Left lung (tissue), 10 donors: Measurements from ENCODE around the gene OR13C4. TPM values are rescaled to one million over a fixed set of nuclear protein-coding genes. Genes with fewer than 3 reads are reported as not detected.

Source experiments
- ATAC-seq: fragments of 200-7000 bp; cut with Tn5 transposase; one replicate; pipeline ENCODE4 v1.9.1; 2020; ENCODE audit warnings: moderate library complexity
- DNase-seq, 4 donors: peaks; one replicate each; pipeline ENCODE4 v3.0.0-alpha.2; 2013 to 2020
- H3K27ac ChIP-seq, 2 donors: fragments of 200-600 bp; sonication (generic) in 1 of 2; one replicate each; pipeline versions ENCODE4 v1.5.0 to v1.8.0; 2020 to 2021
- H3K27me3 ChIP-seq, 2 donors: fragments of 200-600 bp; sonication (generic) in 1 of 2; one replicate each; pipeline versions ENCODE4 v1.5.0 to v1.8.0; 2020 to 2021
- H3K36me3 ChIP-seq, 2 donors: fragments of 200-600 bp; sonication (generic) in 1 of 2; one replicate each; pipeline versions ENCODE4 v1.5.0 to v1.8.0; 2020 to 2021
- H3K4me1 ChIP-seq, 2 donors: fragments of 200-600 bp; one replicate each; pipeline ENCODE4 v1.8.0; 2021
- H3K4me3 ChIP-seq, 2 donors: fragments of 200-600 bp; sonication (generic) in 1 of 2; one replicate each; pipeline versions ENCODE4 v1.5.0 to v1.8.0; 2020 to 2021; ENCODE audit warnings: mild to moderate bottlenecking in 1 of 2
- H3K9me3 ChIP-seq, 2 donors: fragments of 200-600 bp; sonication (generic) in 1 of 2; one replicate each; pipeline versions ENCODE4 v1.5.0 to v1.8.0; 2020 to 2021
- CTCF ChIP-seq, 2 donors: fragments of 200-600 bp; sonication (generic) in 1 of 2; IDR thresholded peaks; one replicate each; pipeline versions ENCODE4 v1.5.0 to v1.8.0; 2021; ENCODE audit warnings: antibody characterized with exemption in 2 of 2
- intact Hi-C, 2 donors: fragments of 100-400 bp; cut with DNase I; formaldehyde crosslinking; loops; one replicate each; pipeline versions ENCODE4 v1.11.2 to v1.14.2; 2022
- polyA plus RNA-seq, 6 donors: library from polyadenylated mRNA; unstranded; fragments of 120-200 nt; gene quantifications; one replicate each; pipeline ENCODE4 v1.2.1, GENCODE V29; 2013; ENCODE audit not compliant: insufficient read length in 6 of 6
- total RNA-seq, 2 donors: library from RNA; stranded (reverse); fragmentation: NEBNext Ultra II Directional; extraction: Animal tissue kit (Norgen Biotek cat#: 25700); gene quantifications; one replicate each; pipeline ENCODE4 v1.2.1, GENCODE V29; 2021
- donor health status: DM: no; HTN: yes; CAD: no.
- donor health status: DM: no; HTN: no; CAD: no.

The OR13C4 gene
- total and polyA plus RNA-seq, 8 donors: not detected

- Histone ChIP-seq H3K9me3 (peaks cover 0 to 22% of the 10 kb centered on the region in 2 donors), H3K4me3 (no peak overlapping the region), H3K27me3 (no peaks in the 10 kb centered on the region), H3K4me1 (no peaks in the 10 kb centered on the region), H3K27ac (no peak overlapping the region), H3K36me3 (no peaks in the 10 kb centered on the region)
- DNase-seq (peak in 1 of 4 donors; percentile 37), ATAC-seq (no peak)
- no peak for TF ChIP-seq CTCF (IDR thresholded peaks at IDR 0.05)
- intact Hi-C loops: no loop called here
Measured at GRCh38 chr9:104556830-104557634, 30.0 kb upstream of the OR13C4 start.

GRCh38 chr9:104555521-104555920, 28.5 kb upstream of the OR13C4 start:
- no peak for DNase-seq
- ATAC-seq: no peak
- peaks cover 0 to 22% of the 10 kb centered on the region in 2 donors for H3K9me3 ChIP-seq
- no peaks in the 10 kb centered on the region for H3K27me3 ChIP-seq
- no peak overlapping the region for H3K4me3 ChIP-seq
- no peaks in the 10 kb centered on the region for H3K4me1 ChIP-seq
- no peak overlapping the region for H3K27ac ChIP-seq
- no peaks in the 10 kb centered on the region for H3K36me3 ChIP-seq
- no peak for TF ChIP-seq CTCF (IDR thresholded peaks at IDR 0.05)
- intact Hi-C loops: no loop called here

GRCh38 chr9:104553261-104553660, 26.3 kb upstream of the OR13C4 start:
- ATAC-seq (no peak), DNase-seq (no peak)
- peaks cover 0 to 11% of the 10 kb centered on the region in 2 donors for H3K9me3 ChIP-seq
- intact Hi-C loops: no loop called here
- no peak overlapping the region for H3K27ac ChIP-seq
- H3K36me3 ChIP-seq: no peaks in the 10 kb centered on the region
- no peak overlapping the region for H3K4me3 ChIP-seq
- H3K27me3 ChIP-seq: no peaks in the 10 kb centered on the region
- H3K4me1 ChIP-seq: no peaks in the 10 kb centered on the region
- no peak for TF ChIP-seq CTCF (IDR thresholded peaks at IDR 0.05)

GRCh38 chr9:104544644-104545043, 17.6 kb upstream of the OR13C4 start:
- no peak for ATAC-seq
- intact Hi-C loops: no loop called here
- no peak for TF ChIP-seq CTCF (IDR thresholded peaks at IDR 0.05)
- no peaks in the 10 kb centered on the region for H3K27me3 ChIP-seq
- H3K27ac ChIP-seq: no peak overlapping the region
- H3K4me3 ChIP-seq: no peak overlapping the region
- H3K9me3 ChIP-seq: no peaks in the 10 kb centered on the region
- no peaks in the 10 kb centered on the region for H3K36me3 ChIP-seq
- no peak for DNase-seq
- no peaks in the 10 kb centered on the region for H3K4me1 ChIP-seq

- H3K27ac ChIP-seq: no peak overlapping the region
- intact Hi-C loops: no loop called here
- no peak for TF ChIP-seq CTCF (IDR thresholded peaks at IDR 0.05)
- no peak overlapping the region for H3K4me3 ChIP-seq
- no peaks in the 10 kb centered on the region for H3K27me3 ChIP-seq
- H3K36me3 ChIP-seq: no peaks in the 10 kb centered on the region
- DNase-seq: no peak
- H3K4me1 ChIP-seq: no peaks in the 10 kb centered on the region
- no peak for ATAC-seq
- no peaks in the 10 kb centered on the region for H3K9me3 ChIP-seq
Measured at GRCh38 chr9:104539275-104539674, 12.3 kb upstream of the OR13C4 start.
